Endodermal cell (in vitro differentiated cells): ENCODE results near the gene GJB1. TPM values are rescaled to one million over a fixed set of nuclear protein-coding genes. Genes with fewer than 3 reads are reported as not detected.

ENCODE experiments used
- DNase-seq: peaks from one replicate; pipeline ENCODE4 v3.0.0-alpha.2; 2017
- H3K27ac ChIP-seq: 2 replicates; pipeline ENCODE4 v1.5.1; 2013; ENCODE audit warnings: mild to moderate bottlenecking, low read depth, low read length, moderate library complexity
- H3K27me3 ChIP-seq: 2 replicates; pipeline ENCODE4 v1.6.1; 2013; ENCODE audit warnings: mild to moderate bottlenecking, low read length, moderate library complexity; ENCODE audit not compliant: insufficient read depth, control insufficient read depth, poor library complexity, severe bottlenecking
- H3K36me3 ChIP-seq: 2 replicates; pipeline ENCODE4 v1.7.0; 2013; ENCODE audit warnings: mild to moderate bottlenecking, low read length, moderate library complexity; ENCODE audit not compliant: control insufficient read depth, insufficient read depth
- H3K4me1 ChIP-seq: one replicate; pipeline ENCODE4 v1.7.0; 2013; ENCODE audit warnings: low read length; ENCODE audit not compliant: control insufficient read depth, insufficient read depth
- H3K4me3 ChIP-seq: 2 replicates; pipeline ENCODE4 v1.5.1; 2013; ENCODE audit warnings: mild to moderate bottlenecking, low read length, moderate library complexity
- H3K9ac ChIP-seq: 2 replicates; pipeline ENCODE4 v1.6.1; 2013; ENCODE audit warnings: mild to moderate bottlenecking, low read length, moderate library complexity; ENCODE audit not compliant: poor library complexity, severe bottlenecking; ENCODE audit errors: extremely low read depth
- H3K9me3 ChIP-seq: 2 replicates; pipeline ENCODE4 v1.6.1; 2013; ENCODE audit warnings: mild to moderate bottlenecking, low read length, moderate library complexity; ENCODE audit not compliant: control insufficient read depth
- H3K27ac Mint-ChIP-seq: 2 replicates; pipeline ENCODE4 v1.8.0; 2020; ENCODE audit warnings: mixed read lengths
- H3K27me3 Mint-ChIP-seq: 2 replicates; pipeline ENCODE4 v1.8.0; 2021; ENCODE audit warnings: mild to moderate bottlenecking, mixed read lengths; ENCODE audit not compliant: insufficient read depth
- H3K36me3 Mint-ChIP-seq: 2 replicates; pipeline ENCODE4 v1.8.0; 2020; ENCODE audit warnings: low read depth, mixed read lengths
- H3K4me1 Mint-ChIP-seq: 2 replicates; pipeline ENCODE4 v1.8.0; 2020; ENCODE audit warnings: mixed read lengths
- H3K4me3 Mint-ChIP-seq: 2 replicates; pipeline ENCODE4 v1.8.0; 2020; ENCODE audit warnings: mild to moderate bottlenecking, moderate library complexity, mixed read lengths
- H3K9me3 Mint-ChIP-seq: 2 replicates; pipeline ENCODE4 v1.8.0; 2020; ENCODE audit warnings: mild to moderate bottlenecking, mixed read lengths
- WGBS, 2 experiments: methylation state at CpG; one replicate each; pipeline versions ENCODE4 v1.1.5 to v1.1.7; 2013; ENCODE audit warnings: missing lambda C conversion rate in 2 of 2, mixed read lengths in 1 of 2; ENCODE audit not compliant: insufficient coverage in 1 of 2, insufficient read length in 1 of 2; 5-methylcytosine and 5-hydroxymethylcytosine counted together
- total RNA-seq, 2 donors: library from RNA; stranded (reverse); fragmentation: NEBNext Ultra II Directional in 1 of 2; extraction: Animal tissue kit (Norgen Biotek cat#: 25700) in 1 of 2; gene quantifications; 2 replicates in 1 of 2; 3 replicates in 1 of 2; pipeline ENCODE4 v1.2.1, GENCODE V29; 2021
- TF ChIP-seq, protein P1 (sequence below): fragments of 200-600 bp; sonication (generic); conservative IDR thresholded peaks from 2 replicates; pipeline ENCODE4 v1.5.0; 2021; ENCODE audit warnings: antibody characterized with exemption, mild to moderate bottlenecking

Gene GJB1
- total RNA-seq, 2 donors from 2014 or later = 0.91 to 1.4 TPM

- 98% methylated on average over 5 of the region's 9 CpGs; no CpG with 5 or more reads in 1 of the 2 experiments for WGBS, 2 experiments
- Mint-ChIP-seq H3K4me1 (no peaks in the 10 kb centered on the region), H3K27ac (no peak overlapping the region), H3K4me3 (no peak overlapping the region), H3K36me3 (peaks cover 89% of the 10 kb centered on the region), H3K27me3 (no peaks in the 10 kb centered on the region), H3K9me3 (peaks cover 89% of the 10 kb centered on the region)
- TF ChIP-seq, protein P1, sequence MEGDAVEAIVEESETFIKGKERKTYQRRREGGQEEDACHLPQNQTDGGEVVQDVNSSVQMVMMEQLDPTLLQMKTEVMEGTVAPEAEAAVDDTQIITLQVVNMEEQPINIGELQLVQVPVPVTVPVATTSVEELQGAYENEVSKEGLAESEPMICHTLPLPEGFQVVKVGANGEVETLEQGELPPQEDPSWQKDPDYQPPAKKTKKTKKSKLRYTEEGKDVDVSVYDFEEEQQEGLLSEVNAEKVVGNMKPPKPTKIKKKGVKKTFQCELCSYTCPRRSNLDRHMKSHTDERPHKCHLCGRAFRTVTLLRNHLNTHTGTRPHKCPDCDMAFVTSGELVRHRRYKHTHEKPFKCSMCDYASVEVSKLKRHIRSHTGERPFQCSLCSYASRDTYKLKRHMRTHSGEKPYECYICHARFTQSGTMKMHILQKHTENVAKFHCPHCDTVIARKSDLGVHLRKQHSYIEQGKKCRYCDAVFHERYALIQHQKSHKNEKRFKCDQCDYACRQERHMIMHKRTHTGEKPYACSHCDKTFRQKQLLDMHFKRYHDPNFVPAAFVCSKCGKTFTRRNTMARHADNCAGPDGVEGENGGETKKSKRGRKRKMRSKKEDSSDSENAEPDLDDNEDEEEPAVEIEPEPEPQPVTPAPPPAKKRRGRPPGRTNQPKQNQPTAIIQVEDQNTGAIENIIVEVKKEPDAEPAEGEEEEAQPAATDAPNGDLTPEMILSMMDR = no peak
- no peak for DNase-seq
- H3K4me3 ChIP-seq = no peak overlapping the region
- no peak overlapping the region for H3K9ac ChIP-seq
- no peaks in the 10 kb centered on the region for H3K27me3 ChIP-seq
- no peak overlapping the region for H3K27ac ChIP-seq
- H3K9me3 ChIP-seq = no peaks in the 10 kb centered on the region
- H3K36me3 ChIP-seq = peaks cover 52% of the 10 kb centered on the region
- no peaks in the 10 kb centered on the region for H3K4me1 ChIP-seq
Observed at GRCh38 chrX:71244359-71245128, 21.5 kb downstream of the GJB1 start.

DNA sequence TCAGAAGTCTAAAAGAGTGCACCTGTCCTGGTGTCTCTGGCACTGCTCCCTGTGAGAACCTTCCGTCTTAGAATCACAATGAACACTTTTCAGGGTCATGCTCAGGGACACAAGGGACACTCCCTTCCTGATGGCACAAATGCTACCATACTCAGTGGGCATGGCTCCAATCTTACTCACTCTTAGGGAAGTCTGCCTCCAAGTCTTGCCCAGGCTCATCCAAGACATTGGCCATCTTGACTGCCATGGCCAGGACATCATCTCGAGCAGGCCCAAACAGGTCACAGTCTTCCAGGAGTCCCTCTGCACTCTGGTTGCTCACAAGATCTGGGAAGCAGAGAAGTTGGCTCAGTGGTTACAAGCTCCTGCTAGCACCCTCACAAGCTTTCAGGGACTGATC is 22.1 kb downstream of the GJB1 start:
- TF ChIP-seq, protein P1 = no peak
- Mint-ChIP-seq H3K36me3 (peaks cover 87% of the 10 kb centered on the region), H3K27me3 (no peaks in the 10 kb centered on the region), H3K9me3 (peaks cover 89% of the 10 kb centered on the region), H3K4me3 (no peak overlapping the region), H3K27ac (no peak overlapping the region), H3K4me1 (no peaks in the 10 kb centered on the region)
- WGBS, 2 experiments = 92% methylated on average over 2 of the region's 2 CpGs; no CpG with 5 or more reads in 1 of the 2 experiments
- no peak overlapping the region for H3K9ac ChIP-seq
- H3K4me3 ChIP-seq = no peak overlapping the region
- no peaks in the 10 kb centered on the region for H3K27me3 ChIP-seq
- no peaks in the 10 kb centered on the region for H3K9me3 ChIP-seq
- DNase-seq = no peak
- no peak overlapping the region for H3K27ac ChIP-seq
- H3K4me1 ChIP-seq = no peaks in the 10 kb centered on the region
- H3K36me3 ChIP-seq = peaks cover 53% of the 10 kb centered on the region

DNA sequence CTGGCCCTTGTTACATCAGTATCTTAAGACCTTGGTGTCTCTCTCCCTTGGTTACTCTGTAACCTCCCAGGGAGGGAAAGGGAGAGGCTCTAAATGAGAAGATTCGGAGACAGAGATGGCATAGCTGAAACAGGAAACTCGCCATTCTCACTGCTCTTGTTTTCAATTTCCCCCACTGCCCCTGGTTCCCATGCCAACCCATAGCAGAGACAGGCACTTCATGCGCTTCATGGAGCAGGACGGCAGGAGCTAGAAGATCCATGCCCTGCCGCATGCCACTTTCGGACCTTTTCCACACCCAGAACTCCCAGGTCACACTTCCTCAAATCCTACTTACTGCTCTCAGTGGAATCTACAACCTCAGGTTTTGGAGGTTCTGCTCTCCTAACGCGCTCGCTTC is 27.8 kb downstream of the GJB1 start:
- WGBS, 2 experiments = 60 to 93% methylated on average over 1 to 6 of the region's 9 CpGs
- Mint-ChIP-seq H3K36me3 (peaks cover 45% of the 10 kb centered on the region), H3K4me1 (peaks cover 4% of the 10 kb centered on the region), H3K27ac (no peak overlapping the region), H3K27me3 (no peaks in the 10 kb centered on the region), H3K4me3 (peak overlapping the region; percentile 91), H3K9me3 (peaks cover 65% of the 10 kb centered on the region)
- H3K9ac ChIP-seq = no peak overlapping the region
- no peak for DNase-seq
- no peak overlapping the region for H3K27ac ChIP-seq
- TF ChIP-seq, protein P1 = no peak
- H3K4me3 ChIP-seq = no peak overlapping the region
- peaks cover 26% of the 10 kb centered on the region for H3K36me3 ChIP-seq
- H3K9me3 ChIP-seq = no peaks in the 10 kb centered on the region
- no peaks in the 10 kb centered on the region for H3K27me3 ChIP-seq
- no peaks in the 10 kb centered on the region for H3K4me1 ChIP-seq
